Effector memory CD4-positive, alpha-beta T cell (primary cell): ENCODE measurements around the gene SEMA6D.
"Not testable (repeated sequence)": the region's sequence is repeated elsewhere in the genome, so short reads cannot be mapped to it uniquely, and the experiment has no call there.

ENCODE experiments used
- DNase-seq, 3 donors: peaks; one replicate each; pipeline ENCODE4 v3.0.0-alpha.2; 2020
- H3K27ac ChIP-seq: 2 replicates; pipeline ENCODE4 v1.7.0; 2013; ENCODE audit warnings: mild to moderate bottlenecking, low read length, moderate library complexity; ENCODE audit not compliant: insufficient read depth, poor library complexity, severe bottlenecking
- H3K27me3 ChIP-seq: replicated peaks from 2 replicates; pipeline ENCODE4 v1.7.0; 2013; ENCODE audit warnings: mild to moderate bottlenecking, low read length; ENCODE audit not compliant: insufficient read depth, control insufficient read depth, poor library complexity, severe bottlenecking
- H3K36me3 ChIP-seq: 2 replicates; pipeline ENCODE4 v1.7.0; 2013; ENCODE audit warnings: mild to moderate bottlenecking, low read length, moderate library complexity; ENCODE audit not compliant: control insufficient read depth, insufficient read depth
- H3K4me1 ChIP-seq: 2 replicates; pipeline ENCODE4 v1.7.0; 2013; ENCODE audit warnings: low read length, mild to moderate bottlenecking; ENCODE audit not compliant: control insufficient read depth, insufficient read depth, poor library complexity, severe bottlenecking
- H3K4me3 ChIP-seq: 2 replicates; pipeline ENCODE4 v1.7.0; 2013; ENCODE audit warnings: low read length, low read depth, mild to moderate bottlenecking; ENCODE audit not compliant: insufficient read depth, poor library complexity, severe bottlenecking
- H3K9me3 ChIP-seq: 2 replicates; pipeline ENCODE4 v1.7.0; 2013; ENCODE audit warnings: mild to moderate bottlenecking, low read length, moderate library complexity; ENCODE audit not compliant: control insufficient read depth

Gene SEMA6D

GRCh38 chr15:47728426-47728825 lies 11.1 kb downstream of the SEMA6D start:
- Histone ChIP-seq H3K27me3 (no peaks in the 10 kb centered on the region), H3K4me3 (no peak overlapping the region), H3K4me1 (no peaks in the 10 kb centered on the region), H3K9me3 (no peaks in the 10 kb centered on the region), H3K27ac (no peak overlapping the region), H3K36me3 (no peaks in the 10 kb centered on the region)
- DNase-seq, result no peak

GRCh38 chr15:47728886-47729285 lies 11.6 kb downstream of the SEMA6D start:
- Histone ChIP-seq H3K27me3 (no peaks in the 10 kb centered on the region), H3K4me3 (no peak overlapping the region), H3K9me3 (no peaks in the 10 kb centered on the region), H3K27ac (no peak overlapping the region), H3K4me1 (no peaks in the 10 kb centered on the region), H3K36me3 (no peaks in the 10 kb centered on the region)
- no peak for DNase-seq

GRCh38 chr15:47731230-47731629 lies 13.9 kb downstream of the SEMA6D start:
- H3K36me3 ChIP-seq, result no peaks in the 10 kb centered on the region
- DNase-seq, result no peak
- H3K9me3 ChIP-seq, result no peaks in the 10 kb centered on the region
- H3K27me3 ChIP-seq, result no peaks in the 10 kb centered on the region
- no peaks in the 10 kb centered on the region for H3K4me1 ChIP-seq
- H3K27ac ChIP-seq, result no peak overlapping the region
- H3K4me3 ChIP-seq, result no peak overlapping the region

GRCh38 chr15:47732248-47732647 lies 14.9 kb downstream of the SEMA6D start:
- H3K4me1 ChIP-seq, result no peaks in the 10 kb centered on the region
- H3K36me3 ChIP-seq, result no peaks in the 10 kb centered on the region

GRCh38 chr15:47733085-47733484 lies 15.8 kb downstream of the SEMA6D start:
- Histone ChIP-seq H3K27ac (no peak overlapping the region), H3K36me3 (no peaks in the 10 kb centered on the region), H3K4me1 (no peaks in the 10 kb centered on the region), H3K9me3 (no peaks in the 10 kb centered on the region), H3K27me3 (no peaks in the 10 kb centered on the region), H3K4me3 (no peak overlapping the region)
- no peak for DNase-seq

More at GRCh38 chr15:47732248-47732647, 14.9 kb downstream of the SEMA6D start:
- H3K9me3 ChIP-seq, result no peaks in the 10 kb centered on the region
- H3K27ac ChIP-seq, result no peak overlapping the region
- H3K4me3 ChIP-seq, result no peak overlapping the region
- no peaks in the 10 kb centered on the region for H3K27me3 ChIP-seq
- no peak for DNase-seq

- no peaks in the 10 kb centered on the region for H3K4me1 ChIP-seq
- no peak overlapping the region for H3K4me3 ChIP-seq
- H3K36me3 ChIP-seq, result no peaks in the 10 kb centered on the region
- no peak overlapping the region for H3K27ac ChIP-seq
- no peaks in the 10 kb centered on the region for H3K27me3 ChIP-seq
- H3K9me3 ChIP-seq, result no peaks in the 10 kb centered on the region
- no peak for DNase-seq
These were observed 19.0 kb downstream of the SEMA6D start for GRCh38 chr15:47736143-47736786.

GRCh38 chr15:47737477-47737876 lies 20.2 kb downstream of the SEMA6D start:
- DNase-seq, result no peak
- no peaks in the 10 kb centered on the region for H3K9me3 ChIP-seq
- H3K36me3 ChIP-seq, result no peaks in the 10 kb centered on the region
- no peaks in the 10 kb centered on the region for H3K27me3 ChIP-seq
- no peaks in the 10 kb centered on the region for H3K4me1 ChIP-seq
- no peak overlapping the region for H3K4me3 ChIP-seq
- H3K27ac ChIP-seq, result no peak overlapping the region

- H3K4me1 ChIP-seq, H3K4me3 ChIP-seq, H3K27ac ChIP-seq, DNase-seq, H3K9me3 ChIP-seq, H3K27me3 ChIP-seq, H3K36me3 ChIP-seq: not testable (repeated sequence)
These were observed 21.0 kb downstream of the SEMA6D start for GRCh38 chr15:47738144-47738825.

- DNase-seq, result no peak
- H3K4me1 ChIP-seq, result no peaks in the 10 kb centered on the region
- no peaks in the 10 kb centered on the region for H3K36me3 ChIP-seq
- no peaks in the 10 kb centered on the region for H3K27me3 ChIP-seq
- H3K9me3 ChIP-seq, result no peaks in the 10 kb centered on the region
- no peak overlapping the region for H3K27ac ChIP-seq
- no peak overlapping the region for H3K4me3 ChIP-seq
These were observed 23.8 kb downstream of the SEMA6D start for GRCh38 chr15:47741082-47741481.

- no peaks in the 10 kb centered on the region for H3K4me1 ChIP-seq
- no peaks in the 10 kb centered on the region for H3K27me3 ChIP-seq
- no peak for DNase-seq
- no peak overlapping the region for H3K4me3 ChIP-seq
- H3K27ac ChIP-seq, result no peak overlapping the region
- no peaks in the 10 kb centered on the region for H3K9me3 ChIP-seq
- no peaks in the 10 kb centered on the region for H3K36me3 ChIP-seq
These were observed 24.6 kb downstream of the SEMA6D start for GRCh38 chr15:47741907-47742306.
